ENCODE results near the gene BRD7. TPM values are rescaled to one million over a fixed set of nuclear protein-coding genes. Genes with fewer than 3 reads are reported as not detected.

The BRD7 gene
- total RNA-seq, 4 donors from 2014 or later, result 29.9 to 58.0 (median 38.5) TPM

DNA sequence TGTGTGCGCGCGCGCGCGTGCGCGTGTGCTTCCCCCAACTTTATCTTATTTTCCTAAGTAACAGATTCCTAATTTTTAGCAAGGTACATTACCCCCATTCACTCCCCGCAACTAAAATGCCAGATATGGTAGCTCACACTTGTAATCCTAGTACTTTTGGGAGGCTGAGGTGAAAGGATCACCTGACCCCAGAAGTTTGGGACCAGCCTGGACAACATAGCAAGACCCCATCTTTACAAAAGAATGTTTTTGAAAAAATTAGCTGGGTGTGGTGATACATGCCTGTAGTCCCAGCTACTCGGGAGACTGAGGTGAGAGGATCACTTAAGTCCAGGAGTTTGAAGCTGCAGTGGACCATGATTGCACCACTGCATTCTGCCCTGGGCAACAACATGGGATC lies 5.1 kb downstream of the BRD7 start:
- in situ Hi-C loops (cut with MboI; ENCODE audit: low pct_ligation_motif_present in 1 of 4, low pct_unique_long_range_greater_than_20kb in 1 of 4, low sequenced_read_pairs in 3 of 4) (loop anchor here (10.0 to 25.0 kb wide), 5 partner anchors 126 to 424 kb away; partner anchors contain the start of gene CNEP1R1 (in 1 of the 4)), intact Hi-C loops (cut with DNase I; ENCODE audit: low total_unique reads) (loop anchor here (10.0 kb wide), 1 partner anchor 149 kb away; no protein-coding TSS in a partner anchor)

DNA sequence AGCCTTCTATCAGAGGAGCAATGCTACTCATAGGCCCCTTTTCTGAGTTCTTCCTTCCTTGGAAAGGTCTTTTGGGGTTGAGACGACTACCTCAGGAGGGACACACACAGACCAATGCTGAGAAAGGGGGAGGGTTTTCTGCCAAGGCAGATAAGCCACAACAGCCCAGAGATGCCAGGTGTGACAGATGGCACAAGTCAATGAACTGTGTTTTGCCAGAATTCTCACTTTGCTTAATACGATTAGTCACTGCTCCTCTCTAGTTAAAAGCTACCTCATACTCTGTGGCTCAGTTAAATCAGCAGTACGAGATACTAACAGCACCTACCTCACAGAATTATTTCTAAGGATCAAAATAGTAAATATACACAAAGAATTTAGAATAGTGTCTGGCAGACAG lies 8.0 kb downstream of the BRD7 start:
- intact Hi-C loops (cut with DNase I; ENCODE audit: low total_unique reads), result loop anchor here (10.0 kb wide), 1 partner anchor 146 kb away; no protein-coding TSS in a partner anchor
- 61 to 70% methylated on average over 3 of the region's 3 CpGs for WGBS, 2 donors (ENCODE audit: low coverage in 1 of 2)
- no peak for DNase-seq
- H3K27ac ChIP-seq, result no peak overlapping the region
- H3K36me3 ChIP-seq, result peaks cover 0 to 11% (median 0%) of the 10 kb centered on the region in 4 donors
- no peaks in the 10 kb centered on the region for H3K9me3 ChIP-seq
- TF ChIP-seq EP300 (IDR thresholded peaks at IDR 0.05; ENCODE audit: low read depth), result no peak
- TF ChIP-seq POLR2A (IDR thresholded peaks at IDR 0.05), result no peak
- no peak for TF ChIP-seq POLR2AphosphoS5 (IDR thresholded peaks at IDR 0.05)
- TF ChIP-seq, protein P1, sequence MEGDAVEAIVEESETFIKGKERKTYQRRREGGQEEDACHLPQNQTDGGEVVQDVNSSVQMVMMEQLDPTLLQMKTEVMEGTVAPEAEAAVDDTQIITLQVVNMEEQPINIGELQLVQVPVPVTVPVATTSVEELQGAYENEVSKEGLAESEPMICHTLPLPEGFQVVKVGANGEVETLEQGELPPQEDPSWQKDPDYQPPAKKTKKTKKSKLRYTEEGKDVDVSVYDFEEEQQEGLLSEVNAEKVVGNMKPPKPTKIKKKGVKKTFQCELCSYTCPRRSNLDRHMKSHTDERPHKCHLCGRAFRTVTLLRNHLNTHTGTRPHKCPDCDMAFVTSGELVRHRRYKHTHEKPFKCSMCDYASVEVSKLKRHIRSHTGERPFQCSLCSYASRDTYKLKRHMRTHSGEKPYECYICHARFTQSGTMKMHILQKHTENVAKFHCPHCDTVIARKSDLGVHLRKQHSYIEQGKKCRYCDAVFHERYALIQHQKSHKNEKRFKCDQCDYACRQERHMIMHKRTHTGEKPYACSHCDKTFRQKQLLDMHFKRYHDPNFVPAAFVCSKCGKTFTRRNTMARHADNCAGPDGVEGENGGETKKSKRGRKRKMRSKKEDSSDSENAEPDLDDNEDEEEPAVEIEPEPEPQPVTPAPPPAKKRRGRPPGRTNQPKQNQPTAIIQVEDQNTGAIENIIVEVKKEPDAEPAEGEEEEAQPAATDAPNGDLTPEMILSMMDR (IDR thresholded peaks at IDR 0.05), result no peak
- no peak overlapping the region for H3K4me3 ChIP-seq
- H3K4me1 ChIP-seq, result peaks cover 0 to 15% (median 2%) of the 10 kb centered on the region in 4 donors
- no peaks in the 10 kb centered on the region for H3K27me3 ChIP-seq
- in situ Hi-C loops (cut with MboI; ENCODE audit: low pct_ligation_motif_present in 1 of 4, low pct_unique_long_range_greater_than_20kb in 1 of 4, low sequenced_read_pairs in 3 of 4), result loop anchor here (10.0 to 25.0 kb wide), 5 partner anchors 123 to 427 kb away; partner anchors contain the start of gene CNEP1R1 (in 1 of the 4)

More for the DNA sequence above, 5.1 kb downstream of the BRD7 start:
- no peaks in the 10 kb centered on the region for H3K27me3 ChIP-seq
- H3K36me3 ChIP-seq, result peaks cover 0 to 10% (median 0%) of the 10 kb centered on the region in 4 donors
- no peaks in the 10 kb centered on the region for H3K9me3 ChIP-seq
- peaks cover 8 to 38% (median 18%) of the 10 kb centered on the region in 4 donors for H3K4me1 ChIP-seq
- 90 to 94% methylated on average over 9 to 10 of the region's 10 CpGs for WGBS, 2 donors (ENCODE audit: low coverage in 1 of 2)
- no peak for DNase-seq
- H3K27ac ChIP-seq, result no peak overlapping the region
- H3K4me3 ChIP-seq, result no peak overlapping the region
- TF ChIP-seq EP300 (IDR thresholded peaks at IDR 0.05; ENCODE audit: low read depth) (no peak), POLR2AphosphoS5 (IDR thresholded peaks at IDR 0.05) (no peak), POLR2A (IDR thresholded peaks at IDR 0.05) (no peak)
- TF ChIP-seq, protein P1 (IDR thresholded peaks at IDR 0.05), result no peak

DNA sequence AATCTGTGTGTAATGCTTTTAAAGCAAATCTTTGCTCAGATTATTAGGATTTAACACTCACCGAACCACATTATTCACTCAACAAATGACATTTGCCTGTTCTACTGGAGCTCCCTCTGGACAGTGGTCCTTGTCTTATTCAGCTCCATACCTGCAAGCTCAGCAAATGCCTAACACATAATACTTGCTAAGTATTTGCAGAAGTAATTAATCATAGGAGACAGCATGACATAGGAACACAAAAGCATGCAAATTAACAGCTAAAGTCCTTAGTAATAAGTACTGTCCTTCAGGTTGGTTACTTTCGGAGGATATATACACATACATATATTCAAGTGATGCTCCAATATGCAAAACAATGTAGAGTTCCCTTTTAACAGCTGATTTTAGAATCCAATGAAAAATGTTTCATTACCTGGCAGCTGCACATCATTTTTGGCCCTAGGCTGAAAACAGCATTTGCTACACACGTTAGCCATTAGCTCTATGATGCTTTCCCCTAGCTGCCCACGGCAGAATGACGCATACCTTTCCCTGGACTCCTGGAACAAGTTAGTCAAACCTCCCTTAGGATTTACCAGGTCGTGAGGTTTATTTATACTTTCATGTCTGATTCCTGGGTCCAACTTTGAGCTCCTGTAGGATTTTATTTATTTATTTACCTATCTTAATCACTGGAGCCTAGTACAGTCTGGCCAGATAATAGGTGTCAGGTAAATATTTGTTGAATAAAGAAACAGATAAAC lies 8.6 kb downstream of the BRD7 start:
- 81 to 82% methylated on average over 5 to 6 of the region's 6 CpGs for WGBS, 2 donors (ENCODE audit: low coverage in 1 of 2)
- Histone ChIP-seq H3K27me3 (no peaks in the 10 kb centered on the region), H3K4me1 (peaks cover 0 to 10% (median 2%) of the 10 kb centered on the region in 4 donors), H3K4me3 (no peak overlapping the region), H3K9me3 (no peaks in the 10 kb centered on the region), H3K27ac (no peak overlapping the region), H3K36me3 (peaks cover 0 to 17% (median 0%) of the 10 kb centered on the region in 4 donors)
- TF ChIP-seq POLR2AphosphoS5 (IDR thresholded peaks at IDR 0.05) (no peak), POLR2A (IDR thresholded peaks at IDR 0.05) (no peak), EP300 (IDR thresholded peaks at IDR 0.05; ENCODE audit: low read depth) (no peak)
- TF ChIP-seq, protein P1 (IDR thresholded peaks at IDR 0.05), result no peak
- in situ Hi-C loops (cut with MboI; ENCODE audit: low pct_ligation_motif_present in 1 of 4, low pct_unique_long_range_greater_than_20kb in 1 of 4, low sequenced_read_pairs in 3 of 4) (loop anchor here (10.0 to 25.0 kb wide), 5 partner anchors 123 to 427 kb away; partner anchors contain the start of gene CNEP1R1 (in 1 of the 4)), intact Hi-C loops (cut with DNase I; ENCODE audit: low total_unique reads) (loop anchor here (10.0 kb wide), 1 partner anchor 145 kb away; no protein-coding TSS in a partner anchor)
- DNase-seq, result no peak

DNA sequence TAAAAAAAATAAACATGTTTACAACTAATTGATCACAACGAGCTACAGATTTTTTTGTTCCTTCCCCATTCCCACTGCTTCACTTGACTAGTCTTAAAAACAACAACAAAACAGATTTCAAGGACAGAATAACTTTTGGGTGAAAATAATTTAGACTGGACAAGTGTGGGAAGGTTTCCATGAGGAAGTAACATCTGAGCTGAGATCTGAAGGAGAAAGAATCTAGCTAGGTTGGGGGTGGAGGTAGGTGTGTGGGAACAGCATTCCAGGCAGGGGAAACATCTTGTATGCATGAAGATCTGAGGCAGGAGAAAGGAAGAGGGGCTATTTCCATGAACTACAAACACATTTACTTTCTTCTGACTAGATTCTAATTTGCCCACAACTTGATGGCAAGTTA lies 9.2 kb downstream of the BRD7 start:
- Histone ChIP-seq H3K9me3 (no peaks in the 10 kb centered on the region), H3K4me1 (peaks cover 0 to 4% (median 0%) of the 10 kb centered on the region in 4 donors), H3K27ac (no peak overlapping the region), H3K4me3 (no peak overlapping the region), H3K36me3 (peaks cover 0 to 14% (median 0%) of the 10 kb centered on the region in 4 donors), H3K27me3 (no peaks in the 10 kb centered on the region)
- WGBS, 2 donors (ENCODE audit: low coverage in 1 of 2), result 38 to 44% methylated on average over 1 of the region's 1 CpG
- intact Hi-C loops (cut with DNase I; ENCODE audit: low total_unique reads), result loop anchor here (10.0 kb wide), 1 partner anchor 145 kb away; no protein-coding TSS in a partner anchor
- in situ Hi-C loops (cut with MboI; ENCODE audit: low pct_ligation_motif_present in 1 of 4, low pct_unique_long_range_greater_than_20kb in 1 of 4, low sequenced_read_pairs in 3 of 4), result loop anchor here (5.0 to 25.0 kb wide), 9 partner anchors 115 to 428 kb away; partner anchors contain the start of gene CNEP1R1 (in 2 of the 4)
- TF ChIP-seq POLR2A (IDR thresholded peaks at IDR 0.05) (no peak), POLR2AphosphoS5 (IDR thresholded peaks at IDR 0.05) (no peak), EP300 (IDR thresholded peaks at IDR 0.05; ENCODE audit: low read depth) (no peak)
- TF ChIP-seq, protein P1 (IDR thresholded peaks at IDR 0.05), result no peak
- DNase-seq, result no peak

Measured in transverse colon (tissue), 4 donors.